AG04450 (cell line): ENCODE data around the gene RAB7B. TPM values are rescaled to one million over a fixed set of nuclear protein-coding genes. Genes with fewer than 3 reads are reported as not detected.
"Not testable (repeated sequence)": the region's sequence is repeated elsewhere in the genome, so short reads cannot be mapped to it uniquely, and the experiment has no call there.

Source experiments
- CTCF ChIA-PET: fragments of 300-600, 350-600 bp; formaldehyde crosslinking; extraction: SDS; loops from one replicate; lab custom pipeline; 2022; ENCODE audit warnings: antibody characterized with exemption, inconsistent platforms; lab: Charles Lee
- POLR2A ChIA-PET: fragments of 350-600 bp; formaldehyde crosslinking; extraction: SDS; loops from one replicate; lab custom pipeline; 2021; ENCODE audit warnings: antibody characterized with exemption, inconsistent platforms; lab: Yijun Ruan, JAX
- DNase-seq: peaks from one replicate; pipeline ENCODE4 v3.0.0-alpha.2; 2011; ENCODE audit warnings: low read depth, low spot score
- H3K27ac ChIP-seq: one replicate; pipeline ENCODE4 v1.5.1; 2012; ENCODE audit warnings: low read depth, low read length, control low read depth
- H3K27me3 ChIP-seq: one replicate; pipeline ENCODE4 v1.6.0; 2012; ENCODE audit warnings: low read length; ENCODE audit not compliant: control insufficient read depth, insufficient read depth
- H3K4me3 ChIP-seq: 2 replicates; pipeline ENCODE4 v1.5.1; 2011; ENCODE audit warnings: mild to moderate bottlenecking, low read depth, low read length, control low read depth
- H3K9me3 ChIP-seq: 2 replicates; pipeline ENCODE4 v1.5.1; 2012; ENCODE audit warnings: low read length; ENCODE audit not compliant: control insufficient read depth, insufficient read depth
- CTCF ChIP-seq: IDR thresholded peaks from 2 replicates; pipeline ENCODE4 v1.5.1; 2011; ENCODE audit warnings: low read depth, low read length, control low read depth, inconsistent platforms
- polyA plus RNA-seq: library from polyadenylated mRNA; depleted of rRNA; stranded (reverse); fragments of >200 nt; gene quantifications from 2 replicates; pipeline ENCODE4 v1.2.3, GENCODE V29; 2011

Gene RAB7B
- polyA plus RNA-seq, 1 experiment, result 17.5 TPM

GRCh38 chr1:205998457-205999241, 4.5 kb downstream of the RAB7B start:
- no peak for TF ChIP-seq CTCF
- no peaks in the 10 kb centered on the region for H3K27me3 ChIP-seq
- DNase-seq, result no peak
- no peak overlapping the region for H3K27ac ChIP-seq
- no peaks in the 10 kb centered on the region; the same call in 1 of the 2 replicates for H3K9me3 ChIP-seq
- POLR2A ChIA-PET, result no interaction called here
- no peak overlapping the region for H3K4me3 ChIP-seq
- CTCF ChIA-PET, result interaction anchor here (0.5 to 5.0 kb wide), 4 partner anchors 14 to 254 kb away, joined by 3 to 29 read pairs (median 12); no protein-coding TSS in a partner anchor

GRCh38 chr1:205996641-205997040, 6.6 kb downstream of the RAB7B start:
- POLR2A ChIA-PET, H3K9me3 ChIP-seq, H3K27me3 ChIP-seq, H3K27ac ChIP-seq, DNase-seq, H3K4me3 ChIP-seq: not testable (repeated sequence)
- CTCF ChIA-PET, result interaction anchor here (2.9 to 5.0 kb wide), 2 partner anchors 12 to 19 kb away, joined by 16 to 29 read pairs; no protein-coding TSS in a partner anchor

- no peak overlapping the region for H3K27ac ChIP-seq
- H3K27me3 ChIP-seq, result no peaks in the 10 kb centered on the region
- H3K9me3 ChIP-seq, result no peaks in the 10 kb centered on the region
- no peak overlapping the region for H3K4me3 ChIP-seq
- ChIA-PET CTCF (interaction anchor here (1.3 to 2.4 kb wide), 3 partner anchors 10 to 113 kb away, joined by 4 to 9 read pairs (median 6); no protein-coding TSS in a partner anchor), POLR2A (no interaction called here)
- no peak for DNase-seq
- TF ChIP-seq CTCF, result no peak
Measured at GRCh38 chr1:205994346-205994745, 8.8 kb downstream of the RAB7B start.

GRCh38 chr1:205993068-205993467, 10.1 kb downstream of the RAB7B start:
- Histone ChIP-seq H3K27ac (no peak overlapping the region), H3K27me3 (no peaks in the 10 kb centered on the region), H3K9me3 (no peaks in the 10 kb centered on the region), H3K4me3 (no peak overlapping the region)
- no peak for DNase-seq
- ChIA-PET POLR2A (no interaction called here), CTCF (interaction anchor here (0.9 to 2.6 kb wide), 4 partner anchors 8 to 113 kb away, joined by 3 to 30 read pairs (median 6); no protein-coding TSS in a partner anchor)
- TF ChIP-seq CTCF, result no peak

DNA sequence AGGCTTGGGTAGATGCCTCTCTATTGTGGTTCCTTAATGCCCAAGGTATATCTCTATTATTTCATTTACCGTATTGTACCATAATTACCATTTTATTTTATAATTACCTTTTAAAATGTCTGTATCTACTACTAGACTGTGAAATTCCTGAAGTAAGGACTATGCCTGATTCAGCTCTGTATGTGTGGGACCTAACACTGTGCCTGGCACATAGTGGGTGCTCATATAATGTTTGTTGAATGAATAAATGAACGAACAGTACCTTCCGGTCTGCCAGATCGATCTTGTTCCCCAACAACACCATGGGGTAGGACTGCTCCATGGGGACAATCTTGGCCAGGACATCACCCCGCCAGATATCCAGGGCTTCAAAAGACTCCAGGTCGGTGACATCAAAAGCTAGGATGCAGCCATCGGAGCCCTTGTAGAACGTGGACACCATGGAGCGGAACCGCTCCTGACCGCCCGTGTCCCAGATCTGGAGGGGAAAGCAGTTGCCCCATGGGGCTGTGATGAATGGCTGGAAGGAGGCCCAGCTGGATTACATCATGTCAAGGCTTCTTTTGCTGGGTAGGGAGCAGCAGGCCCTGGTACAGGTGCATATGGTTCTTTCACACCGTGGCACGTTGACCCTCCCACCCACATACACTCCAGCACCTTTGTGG, 10.8 kb downstream of the RAB7B start:
- Histone ChIP-seq H3K4me3 (no peak overlapping the region), H3K27me3 (no peaks in the 10 kb centered on the region), H3K9me3 (no peaks in the 10 kb centered on the region), H3K27ac (peak overlapping the region; percentile 31)
- no peak for TF ChIP-seq CTCF
- CTCF ChIA-PET, result interaction anchor here (0.6 to 2.6 kb wide), 10 partner anchors 9 to 281 kb away, joined by 3 to 30 read pairs (median 4); no protein-coding TSS in a partner anchor
- no peak for DNase-seq
- POLR2A ChIA-PET, result no interaction called here
